ENCODE measurements around the gene GABBR2. TPM values are rescaled to one million over a fixed set of nuclear protein-coding genes. Genes with fewer than 3 reads are reported as not detected.
A peak's percentile ranks its signal among the peaks of the same experiment; 100 is the strongest.

The GABBR2 gene
- total RNA-seq, 2 donors from 2014 or later, result 0.41 TPM; not detected in 1

DNA sequence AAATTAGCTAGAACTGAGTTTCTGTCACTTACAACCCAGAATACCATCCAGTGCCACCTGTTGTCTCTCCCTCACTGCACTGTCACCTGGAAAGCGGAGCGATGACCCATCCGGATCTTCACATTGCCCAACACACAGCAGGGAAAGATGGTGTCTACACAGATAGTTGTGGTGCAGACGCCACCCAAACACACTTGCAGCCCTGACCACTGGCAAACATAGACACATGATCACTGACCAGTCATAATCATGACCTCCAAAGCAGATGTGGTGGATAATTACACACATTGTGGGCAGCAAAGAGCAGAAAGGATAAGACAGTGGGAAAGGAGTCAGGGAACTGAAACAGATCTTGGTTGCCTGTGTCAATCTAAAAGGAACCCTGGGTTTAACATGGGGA lies 64.7 kb downstream of the GABBR2 start:
- DNase-seq (no peak), ATAC-seq (no peak)
- intact Hi-C loops (cut with DNase I), result no loop called here

DNA sequence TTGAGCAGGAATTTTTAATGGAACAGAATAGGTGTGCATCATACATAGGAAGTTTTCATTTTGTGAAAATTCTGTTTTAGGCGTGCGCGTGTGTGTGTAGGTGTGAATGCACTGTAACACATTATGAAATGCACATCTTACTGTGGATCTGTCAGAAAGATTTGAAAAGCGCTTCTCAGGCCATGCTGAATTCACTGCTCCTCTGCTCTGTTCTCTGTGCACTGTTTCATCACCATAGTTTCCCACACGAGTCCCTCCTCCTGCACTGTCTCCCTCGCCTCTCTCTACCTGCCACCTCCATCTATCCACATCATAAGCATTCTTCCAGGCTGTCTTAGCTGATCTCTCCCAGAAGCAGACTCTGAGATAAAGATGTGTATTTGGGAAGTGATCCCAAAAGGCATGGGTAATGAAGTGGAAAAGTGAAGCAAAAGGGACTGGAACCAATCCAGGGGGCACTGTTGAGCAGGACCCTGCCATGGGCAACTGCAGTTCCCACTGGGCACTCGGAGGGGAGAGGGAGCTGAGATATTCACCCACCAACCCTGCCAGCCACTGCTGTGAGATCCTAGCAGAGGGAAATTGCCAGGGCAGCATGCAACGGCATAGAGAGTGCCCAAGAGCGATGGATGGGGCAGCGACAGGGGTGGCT lies 65.9 kb downstream of the GABBR2 start:
- no peak for DNase-seq
- ATAC-seq, result no peak
- intact Hi-C loops (cut with DNase I), result no loop called here

DNA sequence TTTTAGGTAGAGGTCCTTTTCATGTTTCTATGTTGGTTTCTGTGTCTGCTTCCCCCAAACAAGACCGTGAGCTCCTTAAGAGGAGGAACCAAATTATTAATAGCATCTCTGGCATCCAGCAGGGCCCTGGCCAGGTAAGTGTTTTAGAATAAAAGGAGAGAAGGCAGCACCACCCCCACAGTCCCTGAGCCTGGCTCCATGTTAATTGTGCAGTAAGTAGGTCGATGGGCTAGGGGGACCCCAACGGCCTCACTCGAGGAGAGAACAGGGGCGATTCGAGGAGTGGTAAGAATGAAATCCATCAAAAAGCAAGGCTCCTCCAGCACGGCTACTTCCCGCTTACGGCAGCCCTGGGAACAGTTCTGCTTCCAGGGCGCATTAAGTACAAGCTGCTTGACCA lies 67.0 kb downstream of the GABBR2 start:
- intact Hi-C loops (cut with DNase I), result no loop called here
- DNase-seq, result no peak
- no peak for ATAC-seq

DNA sequence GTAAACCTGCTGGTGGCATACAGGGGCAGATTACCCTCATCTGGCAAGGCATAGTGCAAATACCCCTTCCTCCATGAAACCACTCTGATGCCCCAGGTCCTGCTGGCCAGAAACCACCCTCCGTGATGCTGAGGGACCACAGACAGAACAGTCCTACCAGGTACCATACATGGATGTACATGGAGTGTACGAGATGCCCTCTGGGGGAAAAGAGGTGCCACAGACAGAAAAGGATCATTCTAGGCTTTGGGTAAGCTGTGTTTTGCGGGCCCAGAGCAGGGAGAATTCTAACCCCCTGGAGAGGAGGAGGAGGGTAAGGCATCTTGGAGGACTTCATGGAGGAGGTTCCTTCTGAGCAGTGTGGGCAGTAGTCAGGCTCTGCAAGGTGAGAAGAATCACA lies 68.3 kb downstream of the GABBR2 start:
- DNase-seq (no peak), ATAC-seq (no peak)
- intact Hi-C loops (cut with DNase I), result no loop called here

DNA sequence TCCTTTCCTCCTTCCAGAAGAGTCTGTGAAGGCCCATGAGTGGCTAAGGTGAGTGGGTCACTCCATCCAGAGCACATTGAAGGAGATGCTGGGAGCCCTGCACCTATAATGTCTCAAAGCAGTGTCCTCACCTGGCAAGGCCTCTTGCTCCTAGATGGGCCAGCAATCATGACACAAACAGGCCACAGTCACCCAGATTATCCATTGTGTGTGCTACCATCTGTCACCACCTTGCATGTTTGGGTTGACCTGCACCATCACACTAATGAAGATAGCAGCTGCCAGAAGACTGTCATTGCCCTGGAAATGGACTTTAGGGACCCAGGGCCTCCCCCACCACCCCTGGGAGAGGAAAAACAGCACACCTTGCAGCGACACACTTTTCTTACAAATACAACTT lies 69.6 kb downstream of the GABBR2 start:
- intact Hi-C loops (cut with DNase I), result no loop called here
- DNase-seq, result no peak
- no peak for ATAC-seq

DNA sequence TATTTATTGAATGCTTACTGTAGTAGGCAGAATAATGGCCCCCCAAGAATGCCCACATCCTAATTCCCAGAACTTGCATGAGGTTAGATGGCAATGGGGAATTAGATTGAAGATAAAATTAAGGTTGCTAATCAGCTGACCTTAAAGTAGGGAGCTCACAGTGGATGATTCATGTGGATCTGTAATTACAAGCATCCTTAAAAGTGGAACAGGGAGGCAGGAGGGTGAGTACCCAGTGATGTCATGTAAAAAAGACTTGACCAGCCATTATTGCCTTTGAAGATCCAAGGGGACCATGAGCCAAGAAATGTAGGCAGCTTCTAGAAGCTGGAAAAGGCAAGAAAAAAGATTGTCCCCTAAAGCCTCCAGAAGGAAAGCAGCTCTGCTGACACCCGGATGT lies 71.4 kb downstream of the GABBR2 start:
- intact Hi-C loops (cut with DNase I), result no loop called here
- no peak for ATAC-seq
- no peak for DNase-seq

DNA sequence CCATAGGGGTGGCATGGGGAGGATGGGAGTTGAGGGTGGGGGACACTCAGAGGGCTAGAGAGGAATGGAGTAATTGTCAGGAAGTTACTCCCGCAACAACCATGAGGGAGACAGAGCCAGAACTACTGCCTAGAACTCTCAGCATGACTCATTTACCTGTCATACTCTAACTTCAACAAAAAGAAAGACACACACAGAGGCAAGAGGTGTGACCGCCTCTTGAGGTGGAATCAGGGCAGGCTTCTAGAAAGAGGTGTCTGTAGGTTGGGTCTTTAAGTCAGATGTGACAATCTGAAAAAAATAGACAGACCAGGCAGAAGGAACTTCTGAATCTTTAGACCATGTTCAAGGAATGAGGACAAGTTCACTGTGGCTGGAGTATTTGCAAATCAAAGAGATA lies 73.4 kb downstream of the GABBR2 start:
- intact Hi-C loops (cut with DNase I), result no loop called here
- no peak for ATAC-seq
- DNase-seq, result no peak

DNA sequence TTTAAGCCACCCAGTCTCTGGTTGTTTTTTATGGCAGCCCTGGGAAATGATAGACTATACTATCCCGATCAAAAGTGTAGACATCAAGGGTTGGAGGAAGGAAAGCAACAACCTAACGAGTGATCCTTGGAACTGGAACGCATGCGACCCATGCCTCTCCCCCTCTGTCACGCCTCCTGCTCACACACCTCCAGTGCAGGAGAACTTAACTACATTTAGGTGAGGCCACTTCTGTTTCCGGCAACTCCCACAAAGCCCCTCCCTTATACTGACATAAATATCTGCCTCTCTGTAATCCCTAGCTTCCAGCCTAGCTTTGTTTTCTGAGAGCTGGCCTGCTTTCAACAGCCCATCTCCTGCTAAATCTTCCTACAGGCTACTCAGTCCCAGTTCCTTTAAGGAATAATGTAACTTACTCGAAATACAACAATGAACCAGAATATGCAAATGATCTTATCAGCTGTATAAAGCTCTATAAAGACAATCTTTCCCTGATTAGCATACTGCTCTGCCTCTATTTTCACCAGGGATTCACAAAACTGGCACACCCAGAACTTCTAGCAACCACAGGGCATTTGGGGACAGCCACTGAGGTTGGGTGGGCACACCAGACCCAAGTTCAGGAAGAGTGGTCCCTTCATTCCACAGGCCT lies 73.9 kb downstream of the GABBR2 start:
- intact Hi-C loops (cut with DNase I), result no loop called here
- DNase-seq (no peak), ATAC-seq (no peak)

DNA sequence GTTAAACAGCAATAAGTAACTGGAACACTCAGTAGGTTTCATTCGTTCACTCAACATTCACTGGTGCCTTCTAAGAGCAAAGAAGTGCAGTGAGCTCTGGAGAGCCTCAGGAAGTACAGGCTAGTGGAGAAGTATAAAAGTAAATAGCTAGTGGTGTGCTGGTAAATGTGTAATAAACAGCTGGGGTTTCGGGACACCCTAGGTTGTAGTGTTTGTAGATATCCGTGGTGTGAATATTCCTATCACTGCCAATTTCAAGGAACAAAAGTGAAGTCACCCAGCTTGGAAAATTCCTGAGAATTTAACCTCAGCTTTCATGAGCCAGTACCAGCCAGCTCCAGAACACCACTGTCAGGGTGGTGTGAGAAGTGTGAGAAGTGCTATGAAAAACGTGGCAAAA lies 75.9 kb downstream of the GABBR2 start:
- intact Hi-C loops (cut with DNase I), result no loop called here
- ATAC-seq (peak; percentile 79 to 90), DNase-seq (no peak)

DNA sequence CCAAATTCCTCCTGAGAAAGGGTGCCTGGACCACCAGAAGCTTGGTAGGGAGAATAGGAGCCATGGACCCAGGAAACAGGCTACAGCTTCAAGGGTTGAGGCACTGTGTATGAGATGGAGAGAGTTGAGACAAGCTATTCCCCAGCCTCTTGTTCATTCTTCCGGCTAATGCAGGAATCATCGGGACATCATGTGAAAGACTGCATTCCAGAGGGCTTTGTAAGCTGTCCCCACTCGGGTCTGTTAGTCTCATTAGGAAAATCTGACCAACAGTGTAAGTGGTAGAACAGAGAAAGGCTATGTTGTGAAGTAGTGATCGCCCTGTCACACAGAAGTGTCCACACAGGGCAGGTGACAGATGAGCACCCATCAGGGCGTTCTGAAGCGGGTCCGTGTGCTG lies 81.4 kb downstream of the GABBR2 start:
- intact Hi-C loops (cut with DNase I), result no loop called here
- DNase-seq, result no peak
- ATAC-seq, result no peak

DNA sequence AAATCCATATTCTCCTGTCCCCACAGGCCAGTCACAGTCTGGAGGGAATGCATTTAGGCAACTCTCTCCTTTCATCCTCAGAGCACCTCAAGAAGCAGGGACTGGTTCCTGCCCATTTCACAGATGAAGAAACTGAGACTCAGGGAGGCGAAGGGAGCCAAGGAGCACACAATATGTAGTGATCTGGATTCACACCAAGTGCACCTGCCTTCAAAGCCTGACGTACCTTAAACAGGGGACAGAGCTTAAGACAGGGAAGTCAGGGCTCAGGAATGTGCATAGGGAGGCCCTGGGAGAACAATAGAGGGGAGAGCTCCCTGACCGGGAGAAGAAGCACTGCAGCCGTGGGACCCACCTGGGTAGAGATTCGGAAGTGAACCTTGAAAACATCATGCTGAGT lies 83.0 kb downstream of the GABBR2 start:
- ATAC-seq, result no peak
- intact Hi-C loops (cut with DNase I), result no loop called here
- no peak for DNase-seq

DNA sequence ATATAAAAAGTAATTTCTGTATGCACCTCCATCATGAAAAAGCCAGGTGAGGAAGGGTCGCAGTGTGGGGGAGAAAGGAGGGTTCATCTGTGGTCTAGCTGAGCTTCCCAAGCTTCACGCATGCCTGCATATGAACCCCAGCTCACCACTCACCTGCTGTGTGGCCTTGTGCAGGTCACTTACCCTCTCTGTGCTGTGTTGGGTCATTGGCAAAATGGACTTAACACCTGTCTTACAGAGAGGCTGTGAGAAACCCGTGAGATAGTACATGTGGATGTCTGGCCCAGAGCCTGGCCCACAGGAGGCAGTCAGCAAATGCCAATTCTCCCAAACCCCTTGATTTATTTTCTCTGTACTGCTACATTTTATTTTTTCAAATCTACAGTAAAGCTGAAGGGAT lies 88.9 kb downstream of the GABBR2 start:
- DNase-seq, result no peak

DNA sequence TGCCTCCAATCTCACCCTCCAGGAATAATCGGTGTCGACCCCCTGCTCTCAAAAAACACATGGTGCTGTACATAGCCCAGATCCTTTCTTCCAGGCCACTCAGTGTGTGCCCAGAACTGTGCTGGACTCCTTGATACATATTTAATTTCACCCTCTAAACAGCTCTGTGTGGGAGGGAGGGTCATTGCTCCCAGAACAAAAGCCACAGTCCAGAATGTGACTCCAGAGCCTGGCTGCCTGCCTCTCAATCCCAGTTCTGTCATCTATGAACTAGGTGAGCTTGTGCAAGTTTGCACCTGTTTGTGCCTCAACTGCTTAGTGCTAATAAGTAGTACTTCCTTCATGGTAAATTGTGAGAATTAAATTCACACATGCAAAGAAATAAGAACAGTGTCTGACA lies 93.1 kb downstream of the GABBR2 start:
- ATAC-seq, result no peak
- no peak for DNase-seq
- intact Hi-C loops (cut with DNase I), result no loop called here

More for the DNA sequence above, 88.9 kb downstream of the GABBR2 start:
- intact Hi-C loops (cut with DNase I), result no loop called here
- no peak for ATAC-seq

DNA sequence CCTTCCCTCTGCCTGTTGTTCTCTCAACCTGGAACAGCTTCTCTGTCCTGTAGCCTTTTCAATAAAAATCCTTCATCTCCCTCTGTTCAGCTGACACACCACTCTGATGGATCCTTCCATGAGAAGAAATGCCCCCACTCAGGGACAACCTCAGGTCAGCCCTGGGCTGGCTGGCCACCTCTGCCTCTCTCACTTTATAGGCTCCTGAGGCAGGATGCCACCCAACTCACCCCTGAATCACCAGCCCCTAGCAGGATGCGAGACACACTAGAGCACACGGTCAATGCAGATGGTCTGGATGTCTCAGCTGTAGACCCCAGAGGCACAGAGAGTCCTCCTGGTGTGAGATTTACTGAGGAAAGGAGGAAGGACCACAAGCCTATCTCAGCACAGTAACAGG lies 93.8 kb downstream of the GABBR2 start:
- intact Hi-C loops (cut with DNase I), result no loop called here
- ATAC-seq, result no peak
- no peak for DNase-seq

DNA sequence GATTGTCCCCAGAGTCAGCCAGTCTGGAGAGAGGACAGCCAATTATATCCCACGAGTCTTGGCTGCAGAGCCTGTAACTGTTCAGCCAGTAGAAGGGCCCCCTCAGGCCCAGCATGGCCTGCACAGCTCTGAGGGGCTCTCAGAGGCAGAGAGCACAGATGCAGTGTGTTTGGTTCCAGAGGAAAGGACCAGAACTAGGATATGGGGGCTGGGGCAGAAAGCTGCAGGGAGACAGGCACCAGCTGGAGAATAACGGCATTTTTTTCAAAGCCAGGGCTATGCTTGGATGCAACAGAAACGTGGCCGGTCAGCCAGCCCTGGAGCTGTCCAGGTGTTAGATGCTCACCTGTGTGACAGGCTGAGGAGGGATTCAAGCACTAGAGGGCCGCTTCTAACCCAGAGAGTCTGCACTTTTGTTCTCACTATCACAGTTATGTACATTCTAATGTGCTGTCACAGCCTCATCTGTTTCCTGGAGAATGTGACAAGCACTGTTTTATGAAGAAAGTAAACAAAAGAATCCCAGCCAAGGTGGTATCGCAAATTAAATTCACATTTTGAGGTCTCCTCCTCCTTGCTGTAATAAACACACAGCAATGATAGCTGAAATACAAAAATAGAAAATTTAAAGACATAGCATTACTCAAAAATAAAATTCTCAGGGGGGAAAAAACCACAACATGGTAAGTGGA lies 96.5 kb downstream of the GABBR2 start:
- ATAC-seq (no peak), DNase-seq (no peak)
- intact Hi-C loops (cut with DNase I), result no loop called here

DNA sequence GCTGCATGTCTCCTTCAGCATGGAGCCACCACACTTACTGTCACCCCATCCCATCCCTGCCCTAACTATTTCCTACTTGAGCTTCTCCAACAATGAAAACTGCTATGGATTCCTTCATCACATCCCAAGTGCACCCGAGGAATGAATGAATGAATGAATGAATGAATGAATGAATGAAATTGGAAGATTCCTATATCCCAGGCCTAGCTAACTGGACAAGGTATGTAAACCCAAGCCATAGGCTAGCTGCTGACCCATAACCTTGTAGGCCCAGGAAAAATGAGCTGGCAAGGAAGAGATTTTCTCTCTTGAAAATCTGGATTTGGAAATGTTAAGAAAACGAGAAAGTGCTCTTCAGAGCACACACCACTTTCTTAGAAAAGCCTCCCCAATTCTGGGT lies 97.4 kb downstream of the GABBR2 start:
- DNase-seq, result no peak
- intact Hi-C loops (cut with DNase I), result no loop called here
- ATAC-seq, result no peak

DNA sequence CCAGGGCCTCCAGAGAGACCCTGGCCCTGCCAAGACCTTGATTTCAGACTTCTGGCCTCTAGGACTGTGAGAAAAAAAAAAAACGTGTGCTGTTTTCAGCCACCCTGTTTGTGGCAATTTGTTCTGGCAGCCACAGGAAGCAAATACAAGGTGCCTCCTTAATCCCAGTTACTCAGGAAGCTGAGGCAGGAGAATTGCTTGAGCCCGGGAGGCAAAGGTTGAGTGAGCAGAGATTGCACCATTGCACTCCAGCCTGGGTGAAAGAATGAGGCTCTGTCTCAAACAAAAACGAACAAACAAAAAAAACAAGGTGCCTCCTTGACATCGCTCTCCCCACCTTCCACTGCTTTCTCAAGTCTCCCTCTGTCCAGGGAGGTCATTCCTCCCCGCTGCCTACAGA lies 98.0 kb downstream of the GABBR2 start:
- no peak for ATAC-seq
- intact Hi-C loops (cut with DNase I), result no loop called here
- no peak for DNase-seq

DNA sequence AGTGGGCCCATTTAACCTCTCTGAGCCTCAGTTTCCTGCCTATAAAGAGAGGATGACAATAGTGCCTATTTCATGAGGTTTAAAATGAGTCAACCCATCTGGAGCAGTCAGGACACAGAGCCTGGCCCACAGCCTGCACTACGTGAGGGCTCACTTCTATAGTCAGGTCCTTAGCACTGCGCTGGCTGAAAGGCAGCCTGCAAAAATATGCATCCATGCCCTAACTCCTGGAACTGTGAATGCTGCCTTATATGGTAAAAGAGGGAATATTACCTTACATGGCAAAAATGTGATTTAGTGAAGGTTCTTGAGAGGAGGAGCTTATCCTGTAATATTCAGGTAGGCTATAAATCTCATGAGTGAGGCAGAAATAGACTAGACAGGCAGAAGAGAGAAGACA lies 98.5 kb downstream of the GABBR2 start:
- DNase-seq, result no peak
- no peak for ATAC-seq
- intact Hi-C loops (cut with DNase I), result no loop called here

DNA sequence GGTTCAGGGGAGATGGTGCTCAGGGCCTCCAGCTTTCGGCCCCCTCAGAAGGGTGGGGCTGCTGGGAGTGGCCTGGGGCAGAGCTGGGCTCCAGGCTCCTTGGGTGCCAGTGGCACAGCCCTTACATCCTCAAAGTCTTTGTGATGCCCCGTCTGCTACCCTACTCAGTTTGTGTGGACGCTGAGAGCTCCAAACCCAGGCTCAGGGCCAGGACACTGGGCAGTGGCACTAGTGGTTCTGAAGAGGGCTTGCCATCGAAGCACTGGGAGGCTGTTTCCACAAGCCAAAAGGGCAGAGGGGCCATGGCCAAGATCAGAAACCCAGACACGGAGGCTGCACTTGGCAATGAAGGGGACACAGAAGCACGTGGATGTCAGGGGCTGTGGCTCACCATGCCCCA lies 99.1 kb downstream of the GABBR2 start:
- intact Hi-C loops (cut with DNase I), result no loop called here
- DNase-seq, result no peak
- no peak for ATAC-seq

DNA sequence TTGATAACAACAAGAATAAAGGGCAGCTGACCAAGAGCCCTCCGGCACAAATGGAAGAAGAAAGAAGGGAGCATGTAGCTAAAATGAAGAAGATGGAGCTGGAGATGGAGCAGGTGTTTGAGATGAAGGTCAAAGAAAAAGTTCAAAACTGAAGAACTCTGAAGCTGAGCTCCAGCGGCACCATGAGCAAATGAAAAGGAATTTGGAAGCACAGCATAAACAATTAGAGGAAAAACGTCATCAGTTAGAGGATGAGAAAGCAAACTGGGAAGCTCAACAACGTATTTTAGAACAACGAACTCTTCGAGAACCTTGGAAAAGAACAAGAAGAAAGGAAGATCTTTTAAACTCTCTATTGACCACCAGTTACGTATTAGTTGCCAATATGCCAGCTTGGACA lies 100.9 kb downstream of the GABBR2 start:
- DNase-seq, result no peak
- intact Hi-C loops (cut with DNase I), result no loop called here
- ATAC-seq, result no peak

DNA sequence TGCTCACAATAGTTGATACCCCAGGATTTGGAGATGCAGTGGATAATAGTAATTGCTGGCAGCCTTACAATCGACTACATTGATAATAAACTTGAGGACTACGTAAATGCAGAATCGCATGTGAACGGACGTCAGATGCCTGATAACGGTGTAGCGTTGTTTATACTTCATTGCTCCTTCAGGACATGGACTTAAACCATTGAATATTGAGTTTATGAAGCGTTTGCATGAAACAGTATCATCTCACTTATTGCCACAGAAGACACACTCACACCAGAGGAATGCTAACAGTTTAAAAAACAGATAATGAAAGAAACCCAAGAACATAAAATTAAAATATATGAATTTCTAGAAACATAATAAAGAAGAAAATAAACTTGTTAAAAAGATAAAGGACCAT lies 101.6 kb downstream of the GABBR2 start:
- intact Hi-C loops (cut with DNase I), result no loop called here
- DNase-seq, result no peak
- no peak for ATAC-seq

Measured in left cardiac atrium (tissue), 4 donors.